ENCODE data around the gene SCN8A.

The SCN8A gene

GRCh38 chr12:51678086-51678724 is 87.2 kb downstream of the SCN8A start:
- H3K9ac ChIP-seq (ENCODE audit: low read length in 5 of 5), result no peak overlapping the region
- no peaks in the 10 kb centered on the region for H3K9me3 ChIP-seq (ENCODE audit: control insufficient read depth in 5 of 5, low read length in 5 of 5)
- H3K27ac ChIP-seq (ENCODE audit: low read depth, low read length), result no peak overlapping the region
- H3K4me3 ChIP-seq (ENCODE audit: low read depth in 1 of 5, low read length in 5 of 5), result no peak overlapping the region
- no peaks in the 10 kb centered on the region for H3K36me3 ChIP-seq (ENCODE audit: control insufficient read depth in 5 of 5, insufficient read depth in 5 of 5, low read length in 5 of 5)
- peaks cover 0 to 3% (median 0%) of the 10 kb centered on the region in 5 donors for H3K4me1 ChIP-seq (ENCODE audit: control insufficient read depth in 5 of 5, insufficient read depth in 5 of 5, low read length in 5 of 5)
- H3K27me3 ChIP-seq (ENCODE audit: control insufficient read depth in 5 of 5, insufficient read depth in 4 of 5, low read length in 5 of 5), result no peaks in the 10 kb centered on the region

DNA sequence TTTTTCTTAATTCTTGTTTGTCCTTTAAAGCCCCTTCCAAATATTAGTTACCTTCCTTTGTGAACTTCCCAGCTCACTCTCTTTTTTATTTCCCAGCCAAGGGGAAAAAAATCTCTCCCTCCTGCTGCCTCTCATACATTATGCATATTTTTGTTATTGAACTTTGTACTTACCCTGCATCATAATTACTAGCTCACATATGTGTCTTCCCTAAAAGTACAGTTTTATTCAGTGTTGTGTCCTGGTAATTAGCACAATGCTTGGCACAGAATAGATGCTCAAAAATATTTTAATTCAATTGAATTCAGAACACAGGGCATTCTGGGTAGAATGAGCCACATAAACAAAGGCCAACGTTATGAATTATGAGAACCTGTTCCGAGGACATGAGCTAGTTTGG is 91.9 kb downstream of the SCN8A start:
- no peak overlapping the region for H3K4me3 ChIP-seq (ENCODE audit: low read depth in 1 of 5, low read length in 5 of 5)
- H3K36me3 ChIP-seq (ENCODE audit: control insufficient read depth in 5 of 5, insufficient read depth in 5 of 5, low read length in 5 of 5), result no peaks in the 10 kb centered on the region
- no peaks in the 10 kb centered on the region for H3K27me3 ChIP-seq (ENCODE audit: control insufficient read depth in 5 of 5, insufficient read depth in 4 of 5, low read length in 5 of 5)
- H3K9me3 ChIP-seq (ENCODE audit: control insufficient read depth in 5 of 5, low read length in 5 of 5), result no peaks in the 10 kb centered on the region
- H3K27ac ChIP-seq (ENCODE audit: low read depth, low read length), result no peak overlapping the region
- H3K9ac ChIP-seq (ENCODE audit: low read length in 5 of 5), result no peak overlapping the region
- H3K4me1 ChIP-seq (ENCODE audit: control insufficient read depth in 5 of 5, insufficient read depth in 5 of 5, low read length in 5 of 5), result peaks cover 0 to 24% (median 2%) of the 10 kb centered on the region in 5 donors

GRCh38 chr12:51683763-51684357 is 92.8 kb downstream of the SCN8A start:
- Histone ChIP-seq H3K36me3 (ENCODE audit: control insufficient read depth in 5 of 5, insufficient read depth in 5 of 5, low read length in 5 of 5) (no peaks in the 10 kb centered on the region), H3K9me3 (ENCODE audit: control insufficient read depth in 5 of 5, low read length in 5 of 5) (no peaks in the 10 kb centered on the region), H3K4me3 (ENCODE audit: low read depth in 1 of 5, low read length in 5 of 5) (no peak overlapping the region), H3K27ac (ENCODE audit: low read depth, low read length) (no peak overlapping the region), H3K9ac (ENCODE audit: low read length in 5 of 5) (no peak overlapping the region), H3K4me1 (ENCODE audit: control insufficient read depth in 5 of 5, insufficient read depth in 5 of 5, low read length in 5 of 5) (peaks cover 0 to 24% (median 2%) of the 10 kb centered on the region in 5 donors), H3K27me3 (ENCODE audit: control insufficient read depth in 5 of 5, insufficient read depth in 4 of 5, low read length in 5 of 5) (no peaks in the 10 kb centered on the region)

DNA sequence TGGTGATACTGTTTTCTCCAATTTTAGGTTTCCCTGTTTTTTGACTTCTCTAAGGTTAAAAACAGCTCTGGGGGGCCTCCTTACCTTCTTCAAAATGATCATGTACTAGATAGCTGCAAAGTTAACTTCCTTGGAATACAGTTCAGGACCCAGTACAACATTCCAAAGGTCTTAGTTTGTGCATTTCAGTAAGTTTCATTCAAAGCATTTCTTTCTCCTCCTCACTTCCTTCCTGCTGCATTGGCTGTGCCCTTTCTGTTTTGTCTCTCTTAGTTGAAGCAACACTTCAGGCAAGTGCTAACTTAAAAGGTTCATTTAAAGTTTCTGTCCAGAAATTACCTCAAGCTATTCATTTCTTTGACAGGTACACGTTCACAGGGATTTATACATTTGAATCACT is 95.7 kb downstream of the SCN8A start:
- H3K36me3 ChIP-seq (ENCODE audit: control insufficient read depth in 5 of 5, insufficient read depth in 5 of 5, low read length in 5 of 5), result no peaks in the 10 kb centered on the region
- H3K27ac ChIP-seq (ENCODE audit: low read depth, low read length), result no peak overlapping the region
- H3K4me1 ChIP-seq (ENCODE audit: control insufficient read depth in 5 of 5, insufficient read depth in 5 of 5, low read length in 5 of 5), result peaks cover 0 to 24% (median 2%) of the 10 kb centered on the region in 5 donors
- no peaks in the 10 kb centered on the region for H3K9me3 ChIP-seq (ENCODE audit: control insufficient read depth in 5 of 5, low read length in 5 of 5)
- no peak overlapping the region for H3K9ac ChIP-seq (ENCODE audit: low read length in 5 of 5)
- H3K4me3 ChIP-seq (ENCODE audit: low read depth in 1 of 5, low read length in 5 of 5), result no peak overlapping the region
- no peaks in the 10 kb centered on the region for H3K27me3 ChIP-seq (ENCODE audit: control insufficient read depth in 5 of 5, insufficient read depth in 4 of 5, low read length in 5 of 5)

GRCh38 chr12:51687177-51687576 is 96.1 kb downstream of the SCN8A start:
- Histone ChIP-seq H3K4me1 (ENCODE audit: control insufficient read depth in 5 of 5, insufficient read depth in 5 of 5, low read length in 5 of 5) (peaks cover 0 to 24% (median 2%) of the 10 kb centered on the region in 5 donors), H3K27ac (ENCODE audit: low read depth, low read length) (no peak overlapping the region)

GRCh38 chr12:51687614-51688013 is 96.6 kb downstream of the SCN8A start:
- Histone ChIP-seq H3K27ac (ENCODE audit: low read depth, low read length) (no peak overlapping the region), H3K27me3 (ENCODE audit: control insufficient read depth in 5 of 5, insufficient read depth in 4 of 5, low read length in 5 of 5) (no peaks in the 10 kb centered on the region), H3K9me3 (ENCODE audit: control insufficient read depth in 5 of 5, low read length in 5 of 5) (no peaks in the 10 kb centered on the region), H3K4me1 (ENCODE audit: control insufficient read depth in 5 of 5, insufficient read depth in 5 of 5, low read length in 5 of 5) (peaks cover 0 to 24% (median 2%) of the 10 kb centered on the region in 5 donors), H3K4me3 (ENCODE audit: low read depth in 1 of 5, low read length in 5 of 5) (no peak overlapping the region), H3K9ac (ENCODE audit: low read length in 5 of 5) (no peak overlapping the region), H3K36me3 (ENCODE audit: control insufficient read depth in 5 of 5, insufficient read depth in 5 of 5, low read length in 5 of 5) (no peaks in the 10 kb centered on the region)

More at GRCh38 chr12:51687177-51687576, 96.1 kb downstream of the SCN8A start:
- no peaks in the 10 kb centered on the region for H3K27me3 ChIP-seq (ENCODE audit: control insufficient read depth in 5 of 5, insufficient read depth in 4 of 5, low read length in 5 of 5)
- H3K9ac ChIP-seq (ENCODE audit: low read length in 5 of 5), result no peak overlapping the region
- H3K36me3 ChIP-seq (ENCODE audit: control insufficient read depth in 5 of 5, insufficient read depth in 5 of 5, low read length in 5 of 5), result no peaks in the 10 kb centered on the region
- no peak overlapping the region for H3K4me3 ChIP-seq (ENCODE audit: low read depth in 1 of 5, low read length in 5 of 5)
- no peaks in the 10 kb centered on the region for H3K9me3 ChIP-seq (ENCODE audit: control insufficient read depth in 5 of 5, low read length in 5 of 5)

- Histone ChIP-seq H3K4me3 (ENCODE audit: low read depth in 1 of 5, low read length in 5 of 5) (no peak overlapping the region), H3K9me3 (ENCODE audit: control insufficient read depth in 5 of 5, low read length in 5 of 5) (no peaks in the 10 kb centered on the region), H3K27ac (ENCODE audit: low read depth, low read length) (no peak overlapping the region), H3K27me3 (ENCODE audit: control insufficient read depth in 5 of 5, insufficient read depth in 4 of 5, low read length in 5 of 5) (no peaks in the 10 kb centered on the region), H3K9ac (ENCODE audit: low read length in 5 of 5) (no peak overlapping the region), H3K36me3 (ENCODE audit: control insufficient read depth in 5 of 5, insufficient read depth in 5 of 5, low read length in 5 of 5) (no peaks in the 10 kb centered on the region), H3K4me1 (ENCODE audit: control insufficient read depth in 5 of 5, insufficient read depth in 5 of 5, low read length in 5 of 5) (peaks cover 0 to 12% (median 0%) of the 10 kb centered on the region in 5 donors)
Observed at GRCh38 chr12:51689983-51690382, 99.0 kb downstream of the SCN8A start.

DNA sequence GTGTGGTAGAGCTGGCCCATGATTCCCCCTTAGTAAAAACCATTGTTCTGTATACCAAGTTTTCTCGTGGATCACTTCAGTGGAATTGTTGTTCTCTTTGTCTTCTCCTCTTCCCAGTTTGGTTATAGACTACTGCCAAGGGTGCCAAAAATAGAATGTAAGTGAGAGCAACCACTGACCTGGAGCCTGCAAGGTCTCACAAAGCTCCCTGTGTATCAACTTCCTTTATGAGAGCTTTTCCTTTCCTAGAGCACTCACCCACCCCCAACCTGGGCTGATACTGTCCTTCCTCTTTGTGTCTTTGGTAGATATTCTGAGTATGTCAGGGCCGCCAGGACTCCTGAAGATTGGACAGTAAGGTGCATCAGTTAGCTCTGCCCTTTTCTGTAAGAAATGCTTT is 101.0 kb downstream of the SCN8A start:
- peaks cover 0 to 7% (median 0%) of the 10 kb centered on the region in 5 donors for H3K4me1 ChIP-seq (ENCODE audit: control insufficient read depth in 5 of 5, insufficient read depth in 5 of 5, low read length in 5 of 5)
- no peak overlapping the region for H3K27ac ChIP-seq (ENCODE audit: low read depth, low read length)
- H3K36me3 ChIP-seq (ENCODE audit: control insufficient read depth in 5 of 5, insufficient read depth in 5 of 5, low read length in 5 of 5), result no peaks in the 10 kb centered on the region

DNA sequence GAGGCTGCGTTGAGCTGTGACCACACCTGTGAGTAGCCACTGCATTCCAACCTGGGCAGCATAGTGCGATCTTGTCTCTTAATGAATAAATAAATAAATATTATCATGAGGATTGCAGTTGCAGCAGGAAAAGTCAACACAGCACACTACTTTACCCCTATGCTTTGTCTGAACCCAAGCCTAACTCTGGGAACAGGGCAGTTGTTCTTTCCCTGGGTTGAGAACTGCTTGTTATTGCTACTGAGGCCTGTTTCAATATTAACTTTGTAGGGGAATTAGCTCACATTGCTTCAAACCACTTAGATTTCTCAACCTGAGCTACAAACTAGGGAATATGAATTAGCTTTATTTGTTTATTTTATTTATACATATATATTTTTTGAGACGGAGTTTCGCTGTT is 102.5 kb downstream of the SCN8A start:
- Histone ChIP-seq H3K4me3 (ENCODE audit: low read depth in 1 of 5, low read length in 5 of 5) (no peak overlapping the region), H3K27ac (ENCODE audit: low read depth, low read length) (no peak overlapping the region), H3K9ac (ENCODE audit: low read length in 5 of 5) (no peak overlapping the region), H3K4me1 (ENCODE audit: control insufficient read depth in 5 of 5, insufficient read depth in 5 of 5, low read length in 5 of 5) (no peaks in the 10 kb centered on the region), H3K27me3 (ENCODE audit: control insufficient read depth in 5 of 5, insufficient read depth in 4 of 5, low read length in 5 of 5) (no peaks in the 10 kb centered on the region), H3K36me3 (ENCODE audit: control insufficient read depth in 5 of 5, insufficient read depth in 5 of 5, low read length in 5 of 5) (no peaks in the 10 kb centered on the region), H3K9me3 (ENCODE audit: control insufficient read depth in 5 of 5, low read length in 5 of 5) (no peaks in the 10 kb centered on the region)

More for the DNA sequence above, 101.0 kb downstream of the SCN8A start:
- H3K4me3 ChIP-seq (ENCODE audit: low read depth in 1 of 5, low read length in 5 of 5), result no peak overlapping the region
- H3K9ac ChIP-seq (ENCODE audit: low read length in 5 of 5), result no peak overlapping the region
- H3K9me3 ChIP-seq (ENCODE audit: control insufficient read depth in 5 of 5, low read length in 5 of 5), result no peaks in the 10 kb centered on the region
- no peaks in the 10 kb centered on the region for H3K27me3 ChIP-seq (ENCODE audit: control insufficient read depth in 5 of 5, insufficient read depth in 4 of 5, low read length in 5 of 5)

DNA sequence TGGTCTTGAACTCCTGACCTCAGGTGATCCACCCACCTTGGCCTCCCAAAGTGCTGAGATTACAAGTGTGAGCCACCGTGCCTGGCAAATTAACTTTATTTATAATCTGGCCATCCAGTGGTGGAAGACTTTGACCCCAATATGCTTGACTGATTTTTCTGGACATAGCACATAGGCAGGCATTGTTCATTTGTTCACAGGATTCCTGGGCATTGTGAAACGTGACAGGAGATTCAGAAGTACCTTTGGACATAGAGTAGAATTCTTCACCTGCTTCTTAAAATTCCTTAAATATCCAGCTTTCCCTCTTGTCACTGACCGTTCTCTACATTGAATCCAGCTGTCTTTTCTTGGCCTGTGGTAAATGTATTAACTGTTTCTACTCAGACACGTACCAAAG is 103.1 kb downstream of the SCN8A start:
- Histone ChIP-seq H3K9me3 (ENCODE audit: control insufficient read depth in 5 of 5, low read length in 5 of 5) (no peaks in the 10 kb centered on the region), H3K36me3 (ENCODE audit: control insufficient read depth in 5 of 5, insufficient read depth in 5 of 5, low read length in 5 of 5) (no peaks in the 10 kb centered on the region), H3K4me1 (ENCODE audit: control insufficient read depth in 5 of 5, insufficient read depth in 5 of 5, low read length in 5 of 5) (no peaks in the 10 kb centered on the region), H3K9ac (ENCODE audit: low read length in 5 of 5) (no peak overlapping the region), H3K27me3 (ENCODE audit: control insufficient read depth in 5 of 5, insufficient read depth in 4 of 5, low read length in 5 of 5) (no peaks in the 10 kb centered on the region), H3K4me3 (ENCODE audit: low read depth in 1 of 5, low read length in 5 of 5) (no peak overlapping the region), H3K27ac (ENCODE audit: low read depth, low read length) (no peak overlapping the region)
